ENCODE measurements around the gene FKBP6. TPM values are rescaled to one million over a fixed set of nuclear protein-coding genes. Genes with fewer than 3 reads are reported as not detected.

The FKBP6 gene
- polyA plus RNA-seq, 1 donor from 2014 or later: not detected

Small RNA genes lying within 50 kb of the gene (small RNA-seq; reads per million reads assigned to genes)
- gene RF00019 (0 to 1.2 (median 0) reads per million in 3 experiments), gene RNU6-1080P (0 reads per million in 3 experiments)

Other genes starting within 250 kb of the FKBP6 start
- gene SPDYE9, start 242.1 kb upstream of the FKBP6 start, polyA plus RNA-seq: 0.48 and 0.87 TPM in 2 replicates
- gene NSUN5, start 19.3 kb upstream of the FKBP6 start, polyA plus RNA-seq: 70.0 and 75.7 TPM in 2 replicates
- not detected in 2 replicates for gene TRIM50, start 79 bp upstream of the FKBP6 start, polyA plus RNA-seq
- 1.0 and 2.9 TPM in 2 replicates for gene FZD9, start 105.6 kb downstream of the FKBP6 start, polyA plus RNA-seq
- 33.4 and 35.0 TPM in 2 replicates for gene BAZ1B, start 194.1 kb downstream of the FKBP6 start, polyA plus RNA-seq
- 23.6 and 27.3 TPM in 2 replicates for gene BCL7B, start 229.5 kb downstream of the FKBP6 start, polyA plus RNA-seq

All from neural cell (in vitro differentiated cells).